ENCODE results near the gene DDIT3.
A peak's percentile ranks its signal among the peaks of the same experiment; 100 is the strongest.
"Not testable (repeated sequence)": the region's sequence is repeated elsewhere in the genome, so short reads cannot be mapped to it uniquely, and the experiment has no call there.

DDIT3 gene, protein sequence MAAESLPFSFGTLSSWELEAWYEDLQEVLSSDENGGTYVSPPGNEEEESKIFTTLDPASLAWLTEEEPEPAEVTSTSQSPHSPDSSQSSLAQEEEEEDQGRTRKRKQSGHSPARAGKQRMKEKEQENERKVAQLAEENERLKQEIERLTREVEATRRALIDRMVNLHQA

DNA sequence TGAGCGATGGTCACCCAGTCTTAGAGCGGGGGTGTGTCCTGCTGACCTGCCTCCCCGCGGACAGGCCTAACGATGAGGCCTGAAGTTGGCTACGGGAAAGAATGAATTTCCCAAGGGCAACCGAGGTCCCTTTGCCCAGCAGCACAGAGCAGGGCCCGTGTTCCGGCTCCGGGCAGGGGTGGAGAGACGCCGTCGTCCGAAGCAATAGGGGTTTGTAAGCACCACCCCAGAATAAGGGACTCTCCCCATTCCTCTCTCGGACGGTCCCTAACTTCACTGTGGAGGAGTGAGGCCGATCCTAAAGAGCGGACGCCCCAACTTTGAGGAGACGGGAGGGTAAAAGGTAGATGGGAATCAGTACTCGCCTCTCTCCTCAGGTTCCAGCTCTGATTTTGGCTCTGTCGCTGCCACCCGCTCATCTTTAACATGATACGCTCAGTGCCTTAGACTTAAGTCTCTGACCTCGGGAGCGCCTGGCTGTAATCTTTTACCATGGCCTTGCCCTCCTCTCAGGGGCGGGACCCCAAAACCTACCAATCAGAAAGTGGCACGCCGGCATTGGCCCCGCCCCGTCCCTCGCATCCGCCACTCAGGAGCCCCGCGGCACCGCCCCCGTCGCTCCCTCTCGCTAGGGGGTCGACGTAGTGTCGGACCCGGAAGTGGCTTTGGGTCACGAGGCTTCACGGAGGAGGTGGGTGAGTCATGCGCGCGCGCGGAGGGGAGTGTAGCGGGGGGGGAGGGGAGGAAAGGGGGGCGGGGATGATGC lies at the start of gene DDIT3:
TSS of gene DDIT3 (minus strand) at position 462 of the 766 bp plus-strand sequence. CDS start 3,108 bp downstream, outside the sequence.
- peak; percentile 99 for DNase-seq

DNA sequence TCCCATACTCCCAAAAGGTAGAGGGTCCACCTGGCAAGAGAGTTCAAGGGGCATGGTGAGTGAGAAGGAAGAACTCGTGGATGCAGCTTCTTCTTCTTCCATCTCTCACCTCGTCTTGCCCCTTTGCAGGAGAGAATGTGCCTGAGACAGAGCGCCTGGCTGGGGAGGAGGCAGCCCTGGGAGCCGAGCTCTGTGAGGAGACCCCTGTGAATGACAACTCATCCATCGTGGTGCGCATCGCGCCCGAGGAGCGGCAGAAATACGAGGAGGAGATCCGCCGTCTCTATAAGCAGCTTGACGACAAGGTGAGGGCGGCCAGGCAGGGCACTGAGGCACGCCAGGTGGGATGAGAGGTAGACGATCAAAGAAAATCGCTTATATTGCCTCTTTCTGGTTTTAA lies 49.5 kb upstream of the DDIT3 start:
- no peak for DNase-seq

DNA sequence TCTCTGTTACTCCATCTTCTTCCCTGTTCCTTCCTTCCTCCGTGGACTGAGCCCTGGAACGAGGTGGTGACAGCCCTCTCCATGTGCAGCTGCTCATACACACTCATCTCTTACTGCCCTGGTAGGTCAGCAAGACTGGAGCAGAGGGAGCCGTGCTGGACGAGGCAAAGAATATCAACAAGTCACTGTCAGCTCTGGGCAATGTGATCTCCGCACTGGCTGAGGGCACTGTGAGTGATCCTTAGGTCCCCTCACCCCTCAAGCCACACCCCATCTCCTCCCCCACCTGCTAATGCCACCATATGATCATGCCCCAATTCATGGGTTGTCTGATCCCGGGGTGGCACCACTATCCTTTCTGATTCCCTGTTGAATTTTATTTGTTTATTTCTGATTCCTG lies 48.5 kb upstream of the DDIT3 start:
- no peak for DNase-seq

DNA sequence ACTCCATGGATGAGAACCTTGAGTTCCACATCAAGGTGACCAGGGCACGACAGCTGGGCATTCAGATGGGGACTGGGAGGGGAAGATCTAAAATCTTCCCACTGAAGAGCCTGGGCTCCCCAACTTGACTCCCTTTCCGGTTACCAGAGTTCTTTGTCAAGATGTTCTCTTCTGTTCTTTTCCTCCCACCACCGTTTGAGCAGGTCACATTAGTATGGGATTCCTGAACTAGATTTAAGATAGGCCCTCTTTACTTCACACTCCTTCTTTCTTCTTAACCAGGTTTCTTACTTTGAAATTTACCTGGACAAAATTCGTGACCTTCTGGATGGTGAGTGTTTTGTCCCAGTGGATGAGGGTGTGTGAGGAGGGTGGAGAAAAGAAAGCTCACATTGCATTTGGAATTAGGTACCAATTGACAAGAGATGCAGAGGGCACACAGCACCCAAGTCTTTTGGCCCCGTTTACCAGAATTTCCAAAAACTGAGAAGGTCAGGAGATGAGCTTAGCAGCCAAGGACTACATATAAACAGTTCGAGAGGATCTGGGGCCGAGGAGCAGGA lies 43.9 kb upstream of the DDIT3 start:
- DNase-seq = no peak

DNA sequence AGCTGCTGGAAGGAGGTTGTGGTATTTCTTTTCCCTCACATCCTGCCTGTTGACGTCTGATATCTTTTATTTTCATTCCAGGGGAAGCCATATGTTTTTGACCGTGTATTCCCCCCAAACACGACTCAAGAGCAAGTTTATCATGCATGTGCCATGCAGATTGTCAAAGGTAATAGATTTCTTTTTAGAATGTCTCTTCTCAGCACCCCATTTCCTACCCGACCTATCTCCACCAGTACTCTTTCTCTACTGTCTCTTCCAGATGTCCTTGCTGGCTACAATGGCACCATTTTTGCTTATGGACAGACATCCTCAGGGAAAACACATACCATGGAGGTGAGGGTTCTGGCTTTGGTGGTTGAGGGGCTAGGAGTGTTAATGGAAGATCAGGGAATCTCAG lies 43.0 kb upstream of the DDIT3 start:
- no peak for DNase-seq

DNA sequence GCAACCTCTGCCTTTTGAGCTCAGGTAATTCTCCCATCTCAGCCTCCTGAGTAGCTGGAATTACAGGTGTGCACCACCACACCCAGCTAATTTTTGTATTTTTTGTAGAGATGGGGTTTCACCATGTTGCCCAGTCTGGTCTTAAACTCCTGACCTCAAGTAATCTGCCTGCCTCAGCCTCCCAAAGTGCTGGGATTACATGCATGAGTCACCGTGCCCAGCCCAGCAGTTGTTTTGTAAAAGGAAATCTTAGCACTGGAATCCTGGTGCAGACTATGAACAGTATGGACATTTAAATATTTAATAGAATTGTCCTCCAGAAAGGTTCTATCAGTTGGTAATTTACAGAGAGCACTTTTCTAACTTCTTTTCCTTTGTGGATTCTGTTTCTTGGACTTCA lies 40.8 kb upstream of the DDIT3 start:
- DNase-seq = not testable (repeated sequence)

DNA sequence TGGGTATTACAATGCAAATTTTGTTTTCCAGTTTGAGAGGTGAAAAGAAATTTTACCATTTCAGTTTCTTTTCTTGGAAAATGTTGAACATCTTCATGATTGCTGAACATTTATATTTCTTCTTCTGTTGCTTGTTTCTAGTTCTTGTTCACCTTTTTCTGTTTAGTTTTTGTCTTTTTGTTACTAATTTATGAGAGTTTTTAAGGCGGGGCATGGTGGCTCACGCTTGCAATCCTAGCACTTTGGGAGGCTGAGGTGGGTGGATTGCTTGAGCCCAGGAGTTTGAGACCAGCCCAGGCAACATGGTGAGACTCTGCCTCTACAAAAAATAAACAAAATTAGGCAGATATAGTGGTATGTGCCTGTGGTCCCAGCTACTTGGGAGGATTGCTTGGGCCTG lies 40.2 kb upstream of the DDIT3 start:
- DNase-seq = no peak

DNA sequence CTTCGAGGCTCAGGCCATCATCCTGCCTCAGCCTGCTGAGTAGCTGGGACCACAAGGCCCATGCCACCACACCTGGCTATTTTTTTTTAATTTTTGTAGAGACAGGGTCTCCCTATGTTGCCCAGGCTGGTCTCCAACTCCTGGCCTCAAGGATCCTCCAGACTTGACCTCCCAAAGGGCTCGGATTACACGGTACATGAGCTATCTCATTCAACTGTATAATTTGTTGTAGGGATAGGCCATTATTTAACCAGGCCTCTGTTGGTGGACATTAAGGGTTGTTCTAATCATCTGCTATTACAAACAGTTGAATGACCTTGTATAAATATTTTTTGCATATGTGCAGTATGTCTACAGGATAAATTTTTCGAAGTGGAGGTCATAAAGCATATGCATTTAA lies 38.5 kb upstream of the DDIT3 start:
- no peak for DNase-seq

DNA sequence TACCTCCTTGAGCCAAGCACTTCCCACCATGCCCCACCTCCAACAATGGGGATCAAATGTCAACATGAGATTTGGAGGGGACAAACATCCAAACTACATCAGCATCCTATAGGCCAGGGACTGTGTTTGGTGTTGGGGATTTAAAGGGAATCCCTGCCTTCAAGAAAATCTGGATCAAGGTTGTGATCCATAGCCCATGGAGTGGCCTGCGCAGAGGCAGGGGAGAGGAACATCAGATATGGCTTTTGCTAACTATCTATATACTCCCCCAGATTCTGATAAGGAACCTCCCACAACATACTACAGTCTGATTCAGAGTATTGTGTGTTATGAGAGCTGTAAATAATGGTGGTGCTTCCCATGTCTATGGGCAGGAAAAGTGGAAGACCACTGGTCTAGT lies 34.6 kb upstream of the DDIT3 start:
- DNase-seq = no peak

DNA sequence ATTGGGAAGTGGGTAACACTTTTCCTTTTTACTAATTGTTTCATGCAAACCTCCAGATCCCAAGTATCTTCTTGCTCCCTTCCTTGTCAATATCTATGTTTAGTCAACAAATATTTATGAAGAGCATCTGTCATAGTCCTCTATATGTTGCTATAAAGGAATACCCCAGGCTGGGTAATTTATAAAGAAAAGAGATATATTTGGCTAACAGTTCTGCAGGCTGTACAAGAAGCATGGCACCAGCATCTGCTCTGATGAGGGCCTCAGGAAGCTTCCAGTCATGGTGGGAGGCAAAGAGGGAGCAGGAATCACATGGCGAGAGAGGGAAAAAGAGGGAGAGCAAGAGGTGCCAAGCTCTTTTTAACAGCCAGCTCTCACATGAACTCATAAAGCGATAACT lies 34.1 kb upstream of the DDIT3 start:
- no peak for DNase-seq

DNA sequence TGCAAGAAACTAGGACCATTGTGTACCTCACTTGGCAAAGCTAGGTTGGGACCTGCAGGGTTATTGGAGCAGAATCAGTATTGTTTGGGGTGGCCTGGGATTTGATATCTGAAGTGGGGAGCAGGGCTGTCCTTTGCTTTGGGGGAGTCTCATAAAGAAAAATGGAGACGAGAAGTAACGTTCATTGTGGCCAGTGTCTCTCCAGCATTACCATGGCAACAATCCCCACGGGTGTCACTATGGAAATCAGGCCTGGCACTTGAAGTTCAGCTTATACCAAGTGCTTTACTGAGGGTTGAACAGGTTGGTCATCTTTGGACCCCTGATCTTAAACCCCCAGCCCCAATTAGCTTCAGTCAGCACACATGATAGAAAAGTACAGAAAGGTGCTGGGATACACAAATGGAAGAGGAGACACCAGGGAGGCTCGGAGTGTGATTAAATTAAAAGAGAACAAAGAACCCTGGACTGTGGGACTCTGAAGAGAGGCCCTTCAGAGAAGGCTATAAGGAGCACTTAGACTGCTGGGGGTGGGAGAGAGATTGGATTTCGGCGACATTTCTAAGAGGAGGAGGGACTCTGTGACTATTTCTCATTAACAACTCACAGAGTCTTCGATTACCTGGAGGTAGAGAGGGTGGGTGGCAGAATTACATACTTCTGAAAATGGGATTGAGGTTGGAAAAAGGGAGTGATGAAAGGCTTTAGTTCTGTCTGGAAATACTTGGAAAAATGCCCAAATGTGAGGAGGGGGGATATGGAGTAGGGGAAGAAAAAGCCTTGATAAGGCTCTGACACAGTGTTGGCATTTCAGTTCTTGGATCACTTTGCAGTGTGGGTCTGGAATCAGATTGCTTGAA lies 33.3 kb upstream of the DDIT3 start:
- DNase-seq = no peak

DNA sequence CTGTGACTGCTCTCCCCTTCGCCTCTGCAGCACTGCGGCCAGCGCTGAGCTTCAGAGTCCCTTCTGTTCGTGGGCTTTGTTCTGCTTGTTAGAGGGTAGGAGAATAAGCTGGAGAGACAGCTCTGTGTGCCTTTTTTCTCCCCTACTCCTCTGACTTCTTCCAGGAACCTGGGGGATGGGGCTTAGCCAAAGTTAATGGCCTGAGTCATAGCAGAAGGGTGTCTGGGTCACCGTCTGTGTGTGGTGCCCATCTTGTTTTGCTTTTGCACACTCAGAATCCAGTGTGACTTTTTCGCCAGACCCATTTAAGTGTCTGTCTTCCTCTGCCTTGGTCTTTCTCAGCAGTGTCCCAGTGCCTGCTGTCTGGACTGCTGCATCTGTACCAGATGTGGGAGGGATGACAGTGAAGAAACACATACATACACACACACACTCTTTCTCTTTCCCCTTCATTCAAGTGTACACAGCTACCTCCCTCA lies 32.6 kb upstream of the DDIT3 start:
- DNase-seq = no peak

DNA sequence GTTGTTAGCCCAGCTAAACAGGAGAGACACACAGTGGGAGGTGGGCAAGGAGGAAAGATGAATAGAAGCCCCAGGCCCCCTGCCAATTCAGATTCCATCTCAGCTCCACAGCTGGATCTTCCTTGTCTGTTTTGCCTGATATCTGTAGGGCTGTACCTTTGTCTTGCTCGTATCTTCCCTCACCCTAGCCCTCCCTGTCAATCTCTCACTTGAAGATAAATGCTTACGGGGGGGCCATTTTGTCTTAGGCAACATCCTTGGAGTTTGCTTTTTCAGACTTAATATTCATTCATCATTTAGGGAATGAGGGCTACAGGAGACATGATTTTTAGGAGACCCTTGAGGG lies 32.0 kb upstream of the DDIT3 start:
- DNase-seq = no peak

DNA sequence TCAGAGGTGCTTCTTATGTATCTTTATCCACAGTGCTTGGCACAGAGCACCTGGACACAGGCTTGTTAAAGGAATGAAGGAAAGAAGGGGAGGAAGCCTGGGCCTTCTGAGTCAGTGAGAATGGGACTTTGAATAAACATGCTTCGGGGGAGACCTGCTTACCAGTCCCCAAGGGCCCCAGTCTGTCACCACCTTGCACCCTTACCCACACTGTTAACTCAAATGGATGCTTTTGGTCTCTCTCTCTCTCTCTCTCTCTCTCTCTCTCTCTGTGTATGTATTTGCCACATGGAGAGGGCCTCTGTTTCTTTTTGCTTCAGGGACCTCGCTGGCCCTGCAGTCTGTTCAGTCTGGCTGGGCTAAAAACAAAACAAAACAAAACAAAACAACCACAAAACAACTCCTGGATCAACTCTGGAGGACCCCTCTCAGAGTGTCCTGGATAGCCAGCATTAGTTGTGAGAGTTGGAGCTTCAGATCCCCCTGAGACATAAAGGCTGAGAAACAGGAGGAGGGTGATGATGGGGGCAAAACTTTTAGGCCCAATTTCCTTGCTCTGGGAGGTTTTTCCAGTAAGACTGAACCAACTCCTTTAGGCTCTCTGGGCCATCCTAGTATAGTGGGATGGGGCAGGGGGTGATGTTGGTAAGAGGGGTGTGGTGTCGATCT lies 31.5 kb upstream of the DDIT3 start:
- DNase-seq = no peak

DNA sequence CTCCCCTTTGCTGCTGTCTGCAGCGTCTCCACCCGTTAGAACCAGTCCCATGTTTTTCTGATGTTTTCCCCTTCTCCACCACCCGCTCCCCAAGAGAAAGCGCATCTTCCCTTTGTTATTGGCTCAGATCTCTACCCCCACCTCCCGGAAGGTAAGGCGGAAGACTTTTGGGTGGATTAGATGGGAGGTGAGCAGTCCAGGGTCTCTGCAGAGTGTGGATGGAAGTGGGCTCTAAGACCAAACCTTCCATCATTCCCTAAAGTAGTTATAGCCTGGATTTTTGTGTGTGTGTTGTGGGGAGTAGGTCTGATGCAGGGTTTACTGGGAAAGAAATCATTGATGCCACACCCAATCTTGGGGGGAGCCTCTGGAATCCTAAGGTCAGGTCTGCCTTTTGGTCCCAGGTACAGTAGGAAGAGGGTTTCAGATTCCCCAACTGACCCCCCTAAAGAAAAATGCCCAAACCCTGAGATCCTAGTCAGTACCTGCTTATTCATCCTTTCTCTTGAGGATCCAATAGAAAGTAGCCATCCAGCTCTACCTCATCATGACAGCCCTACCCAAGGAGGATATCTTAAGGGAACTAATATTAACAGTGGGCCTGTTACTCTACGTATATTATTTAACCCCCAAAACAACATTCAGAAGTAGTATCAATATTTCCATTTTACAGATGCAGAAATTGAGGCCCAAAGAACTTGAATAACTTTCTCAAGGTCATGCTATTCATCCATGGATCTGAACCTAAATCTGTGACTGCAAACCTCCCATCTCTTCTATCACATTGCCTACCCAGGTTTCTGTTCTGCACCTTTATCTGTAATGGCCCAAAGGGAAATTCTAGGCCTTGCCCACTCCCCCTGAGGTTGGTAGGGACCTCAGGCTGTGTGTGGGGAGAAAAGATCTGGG lies 30.6 kb upstream of the DDIT3 start:
- DNase-seq = no peak

DNA sequence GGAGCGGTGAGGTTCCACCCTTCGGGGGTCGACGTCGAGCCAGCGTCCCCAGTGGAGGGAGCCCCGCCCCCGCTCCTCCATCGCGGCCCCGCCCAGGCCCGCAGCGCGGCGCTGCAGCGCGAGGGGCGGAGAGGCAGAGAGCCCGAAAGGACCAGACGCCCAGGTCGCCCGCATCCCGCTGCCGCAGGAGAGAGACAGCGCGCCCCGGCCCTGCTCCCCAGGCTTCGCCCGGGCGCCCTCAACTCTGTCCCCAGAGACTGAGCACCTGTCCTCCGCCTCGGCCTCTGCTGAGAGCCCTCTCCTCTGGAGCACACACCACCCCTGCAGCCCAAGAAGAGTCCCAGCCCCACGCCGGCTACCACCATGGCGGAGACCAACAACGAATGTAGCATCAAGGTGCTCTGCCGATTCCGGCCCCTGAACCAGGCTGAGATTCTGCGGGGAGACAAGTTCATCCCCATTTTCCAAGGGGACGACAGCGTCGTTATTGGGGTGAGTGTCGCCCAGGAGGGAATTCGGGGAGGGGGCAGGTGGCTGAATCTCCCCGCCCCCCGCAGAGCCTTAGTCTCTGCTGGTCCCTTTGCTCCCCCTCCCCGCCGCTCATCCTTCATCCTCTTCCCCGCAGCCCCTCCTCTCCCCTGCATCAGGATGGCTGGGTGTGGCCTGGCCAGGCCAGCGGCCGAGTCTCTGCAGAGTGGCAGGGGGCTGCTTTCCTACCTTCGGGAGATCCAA lies 29.8 kb upstream of the DDIT3 start, which contains the start of gene KIF5A:
TSS of gene KIF5A (plus strand) at position 136 of the 732 bp plus-strand sequence. CDS start at position 364, 228 bp downstream.
- DNase-seq = peak; percentile 27

DNA sequence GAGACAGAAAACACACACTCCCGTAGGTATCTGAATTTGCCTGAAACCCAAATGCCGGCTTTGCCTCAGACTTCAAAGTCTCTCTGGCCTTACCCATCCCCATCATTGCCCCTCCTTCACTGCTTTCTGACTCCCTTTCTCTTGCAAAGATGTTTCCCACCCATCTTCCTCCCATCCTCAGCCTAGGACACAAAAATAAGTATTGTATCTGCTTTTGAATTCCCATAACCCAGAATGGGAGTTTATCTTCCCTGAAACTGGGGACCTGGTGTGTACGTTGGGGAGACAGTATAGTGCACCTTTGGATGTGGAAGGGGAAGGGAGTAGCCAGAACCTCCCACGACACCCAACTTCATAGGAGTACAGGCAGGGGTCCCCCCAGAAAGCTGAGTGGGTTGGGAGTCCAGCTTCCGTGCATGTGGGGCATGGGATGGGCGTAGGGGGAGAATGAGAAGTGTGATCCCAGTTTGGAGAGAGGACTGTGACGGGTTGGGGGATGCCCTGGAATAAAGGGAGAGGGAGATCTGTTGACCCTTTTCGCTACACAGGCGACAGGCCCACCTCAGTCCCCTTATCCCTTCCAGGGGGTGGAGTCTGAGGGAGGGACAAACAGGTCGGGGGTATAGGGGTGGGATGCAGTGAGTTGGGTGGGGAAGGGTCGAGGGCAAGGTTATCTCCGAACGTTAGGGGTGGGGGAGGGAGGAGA lies 29.0 kb upstream of the DDIT3 start:
- no peak for DNase-seq

DNA sequence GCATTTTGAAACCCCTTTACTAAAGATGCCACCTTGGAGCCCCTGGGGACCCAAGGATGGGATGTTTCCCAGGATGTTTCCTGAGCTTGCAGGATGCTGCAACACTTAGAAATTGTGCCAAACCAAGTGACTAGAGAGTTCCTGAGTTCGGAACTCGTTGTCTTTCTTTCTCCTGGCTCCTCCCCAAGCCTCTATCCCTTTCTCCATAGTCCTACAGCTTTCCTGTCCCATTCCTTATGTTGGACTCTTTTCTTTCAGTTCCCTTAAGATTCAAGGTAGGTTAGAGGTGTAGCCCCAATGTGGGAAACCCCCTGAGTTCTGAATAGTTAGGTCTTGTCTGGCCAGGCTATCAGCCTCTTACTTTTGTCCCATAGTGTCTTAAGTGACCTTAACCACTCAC lies 28.2 kb upstream of the DDIT3 start:
- DNase-seq = no peak

DNA sequence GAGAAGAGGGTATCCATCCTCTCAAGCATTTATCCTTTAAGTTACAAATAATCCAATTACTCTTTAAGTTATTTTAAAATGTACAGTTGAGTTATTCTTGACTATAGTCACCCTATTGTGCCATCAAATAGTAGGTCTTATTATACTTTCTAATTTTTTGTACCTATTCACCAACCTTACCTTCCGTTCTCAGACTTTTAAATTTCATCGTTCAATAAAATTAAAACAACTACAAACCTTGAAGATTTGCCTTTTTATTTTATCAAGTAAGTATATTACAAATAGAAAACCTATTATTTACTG lies 27.6 kb upstream of the DDIT3 start:
- DNase-seq = no peak

DNA sequence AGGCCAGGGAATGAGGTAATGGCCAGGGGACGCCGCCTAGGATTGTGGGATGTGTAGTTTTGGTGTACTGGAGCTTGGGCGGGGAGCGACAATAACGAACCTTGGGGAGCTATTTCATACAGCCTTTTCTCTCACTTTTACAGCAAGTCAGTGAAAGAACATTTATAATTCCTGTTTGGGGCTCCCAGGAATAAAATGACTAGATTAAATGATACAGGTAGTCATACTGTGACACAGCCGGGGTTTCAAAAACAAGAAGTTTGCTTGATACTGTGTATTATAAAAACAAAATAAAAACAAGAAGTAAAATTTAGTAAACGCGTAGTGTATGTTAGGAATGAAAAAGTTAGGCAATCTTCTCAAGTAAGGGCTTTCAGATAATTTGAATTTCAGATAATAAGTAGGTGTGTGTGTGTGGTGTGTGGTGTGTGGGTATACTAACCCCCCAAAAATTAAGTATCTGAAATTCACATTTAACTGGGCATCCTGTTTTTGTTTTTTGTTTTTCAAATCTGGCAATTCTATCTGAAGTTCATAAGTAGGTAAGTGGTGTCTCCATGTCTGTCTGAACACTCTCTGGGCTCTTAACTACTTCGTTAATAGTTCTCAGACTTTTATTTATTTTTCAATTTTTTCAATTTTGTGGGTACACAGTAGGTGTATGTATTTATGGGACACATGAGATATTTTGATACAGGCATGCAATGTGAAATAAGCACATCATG lies 27.1 kb upstream of the DDIT3 start:
- no peak for DNase-seq
